ENCODE measurements around the gene COA7. TPM values are rescaled to one million over a fixed set of nuclear protein-coding genes. Genes with fewer than 3 reads are reported as not detected.

Gene COA7
- total and polyA plus RNA-seq, 10 of the 15 experiments (the other 5 are each of a cell fraction or from before 2014, with no cell fraction given), result 7.5 to 20.2 (median 15.4) TPM

DNA sequence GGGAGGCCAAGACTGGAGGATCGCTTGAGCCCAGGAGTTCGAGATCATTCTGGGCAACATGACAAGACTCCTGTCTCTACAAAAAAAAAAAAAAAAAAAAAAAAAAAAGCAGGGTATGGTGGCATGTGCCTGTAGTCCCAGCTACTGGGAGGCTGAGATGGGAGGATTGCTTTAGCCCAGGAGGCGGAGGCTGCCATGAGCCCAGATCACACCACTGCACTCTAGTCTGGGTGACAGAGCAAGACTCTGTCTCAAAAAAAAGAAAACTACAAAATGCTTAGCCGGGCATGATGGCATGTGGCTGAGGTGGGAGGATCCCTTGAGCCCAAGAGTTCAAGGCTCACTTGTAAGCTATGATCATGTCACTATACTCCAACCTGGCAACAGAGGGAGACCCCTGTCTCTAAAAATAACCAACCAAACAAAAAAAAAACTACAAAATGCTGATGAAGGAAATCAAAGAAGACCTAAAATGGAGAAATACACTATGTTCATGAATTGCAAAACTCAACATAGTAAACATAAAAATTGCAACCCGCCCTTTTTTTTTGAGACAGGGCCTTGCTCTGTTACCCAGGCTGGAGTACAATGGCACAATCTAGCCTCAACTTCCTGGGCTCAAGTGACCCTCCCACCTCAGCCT is 44.8 kb downstream of the COA7 start:
- no peaks in the 10 kb centered on the region for H3K9me3 ChIP-seq (replicated peaks; ENCODE audit: control insufficient read depth, insufficient read depth, low read length)
- no peak overlapping the region for H2AFZ ChIP-seq (ENCODE audit: control insufficient read depth, low read depth, low read length)
- in situ Hi-C loops (cut with MboI) (no loop called here), intact Hi-C loops (cut with micrococcal nuclease; ENCODE audit: unreplicated experiment) (no loop called here)
- no TSS peak for BruUV-seq (replicated peaks)
- H3K4me1 ChIP-seq (ENCODE audit: control insufficient read depth, insufficient read depth, low read length), result no peaks in the 10 kb centered on the region
- no peak overlapping the region for H3K9ac ChIP-seq (ENCODE audit: control insufficient read depth, insufficient read depth, low read length)
- FAIRE-seq (no peak), DNase-seq (ENCODE audit: low read depth, low spot score) (no peak), ATAC-seq (no peak)
- no peaks in the 10 kb centered on the region for H3K79me2 ChIP-seq (ENCODE audit: control insufficient read depth, insufficient read depth, low read length)
- ChIA-PET POLR2A (interaction anchor here (1.1 kb wide), 1 partner anchor 11 kb away, joined by 4 read pairs; no protein-coding TSS in a partner anchor), RAD21 (ENCODE audit: unreplicated experiment) (no interaction called here), CTCF (interaction anchor here (0.6 kb wide), 1 partner anchor 178 kb away, joined by 3 read pairs; no protein-coding TSS in a partner anchor), SMC1A (ENCODE audit: uncharacterized antibody, unreplicated experiment) (interaction anchor here (0.6 to 1.1 kb wide), 3 partner anchors 13 to 271 kb away, joined by 3 read pairs; no protein-coding TSS in a partner anchor)
- WGBS (ENCODE audit: insufficient coverage, insufficient replicate concordance, low lambda C conversion rate, missing lambda C conversion rate), result 81% methylated on average over 5 of the region's 5 CpGs
- H4K20me1 ChIP-seq (ENCODE audit: control insufficient read depth, insufficient read depth), result no peaks in the 10 kb centered on the region
- no peak overlapping the region for H3K4me2 ChIP-seq (ENCODE audit: control insufficient read depth, insufficient read depth)
- no peaks in the 10 kb centered on the region for H3K36me3 ChIP-seq (ENCODE audit: control insufficient read depth in 2 of 2, insufficient read depth in 2 of 2, low read length in 1 of 2)
- TF ChIP-seq BMI1 (IDR thresholded peaks at IDR 0.05; ENCODE audit: borderline replicate concordance) (no peak), HDAC6 (IDR thresholded peaks at IDR 0.05; ENCODE audit: unreplicated experiment) (no peak), RB1 (IDR thresholded peaks at IDR 0.05; ENCODE audit: borderline replicate concordance) (no peak), WRNIP1 (IDR thresholded peaks at IDR 0.05; ENCODE audit: borderline replicate concordance, low read depth, low read length) (no peak), TARDBP (IDR thresholded peaks at IDR 0.05; ENCODE audit: borderline replicate concordance) (no peak), CREM (IDR thresholded peaks at IDR 0.05; ENCODE audit: low read depth) (no peak), PAX5 (IDR thresholded peaks at IDR 0.05; ENCODE audit: borderline replicate concordance, low read depth, low read length) (no peak), SUZ12 (IDR thresholded peaks at IDR 0.05; ENCODE audit: unreplicated experiment) (no peak), STAT3 (IDR thresholded peaks at IDR 0.05; ENCODE audit: low read depth, low read length) (no peak), ASH2L (IDR thresholded peaks at IDR 0.05; ENCODE audit: borderline replicate concordance, low read depth) (no peak), ZNF274 (IDR thresholded peaks at IDR 0.05; ENCODE audit: insufficient read depth, insufficient read length) (no peak), KLF5 (IDR thresholded peaks at IDR 0.05; ENCODE audit: partially characterized antibody) (no peak), NFYA (IDR thresholded peaks at IDR 0.05; ENCODE audit: borderline replicate concordance, low read depth, low read length) (no peak), SRF (IDR thresholded peaks at IDR 0.05; ENCODE audit: low read depth in 2 of 2, low read length in 2 of 2) (no peak)
- TF ChIP-seq, protein P1, sequence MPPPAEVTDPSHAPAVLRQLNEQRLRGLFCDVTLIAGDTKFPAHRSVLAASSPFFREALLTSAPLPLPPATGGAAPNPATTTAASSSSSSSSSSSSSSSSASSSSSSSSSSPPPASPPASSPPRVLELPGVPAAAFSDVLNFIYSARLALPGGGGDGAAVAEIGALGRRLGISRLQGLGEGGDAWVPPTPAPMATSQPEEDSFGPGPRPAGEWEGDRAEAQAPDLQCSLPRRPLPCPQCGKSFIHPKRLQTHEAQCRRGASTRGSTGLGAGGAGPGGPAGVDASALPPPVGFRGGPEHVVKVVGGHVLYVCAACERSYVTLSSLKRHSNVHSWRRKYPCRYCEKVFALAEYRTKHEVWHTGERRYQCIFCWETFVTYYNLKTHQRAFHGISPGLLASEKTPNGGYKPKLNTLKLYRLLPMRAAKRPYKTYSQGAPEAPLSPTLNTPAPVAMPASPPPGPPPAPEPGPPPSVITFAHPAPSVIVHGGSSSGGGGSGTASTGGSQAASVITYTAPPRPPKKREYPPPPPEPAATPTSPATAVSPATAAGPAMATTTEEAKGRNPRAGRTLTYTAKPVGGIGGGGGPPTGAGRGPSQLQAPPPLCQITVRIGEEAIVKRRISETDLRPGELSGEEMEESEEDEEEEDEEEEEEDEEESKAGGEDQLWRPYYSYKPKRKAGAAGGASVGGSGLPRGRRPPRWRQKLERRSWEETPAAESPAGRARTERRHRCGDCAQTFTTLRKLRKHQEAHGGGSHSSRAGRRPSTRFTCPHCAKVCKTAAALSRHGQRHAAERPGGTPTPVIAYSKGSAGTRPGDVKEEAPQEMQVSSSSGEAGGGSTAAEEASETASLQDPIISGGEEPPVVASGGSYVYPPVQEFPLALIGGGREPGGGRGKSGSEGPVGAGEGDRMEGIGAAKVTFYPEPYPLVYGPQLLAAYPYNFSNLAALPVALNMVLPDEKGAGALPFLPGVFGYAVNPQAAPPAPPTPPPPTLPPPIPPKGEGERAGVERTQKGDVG (CRISPR knock-in tag; IDR thresholded peaks at IDR 0.05), result no peak
- TF ChIP-seq, protein P2, sequence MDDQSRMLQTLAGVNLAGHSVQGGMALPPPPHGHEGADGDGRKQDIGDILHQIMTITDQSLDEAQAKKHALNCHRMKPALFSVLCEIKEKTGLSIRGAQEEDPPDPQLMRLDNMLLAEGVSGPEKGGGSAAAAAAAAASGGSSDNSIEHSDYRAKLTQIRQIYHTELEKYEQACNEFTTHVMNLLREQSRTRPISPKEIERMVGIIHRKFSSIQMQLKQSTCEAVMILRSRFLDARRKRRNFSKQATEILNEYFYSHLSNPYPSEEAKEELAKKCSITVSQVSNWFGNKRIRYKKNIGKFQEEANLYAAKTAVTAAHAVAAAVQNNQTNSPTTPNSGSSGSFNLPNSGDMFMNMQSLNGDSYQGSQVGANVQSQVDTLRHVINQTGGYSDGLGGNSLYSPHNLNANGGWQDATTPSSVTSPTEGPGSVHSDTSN (IDR thresholded peaks at IDR 0.05; ENCODE audit: insufficient replicate concordance, low read depth, low read length), result no peak
- TF ChIP-seq, protein P3, sequence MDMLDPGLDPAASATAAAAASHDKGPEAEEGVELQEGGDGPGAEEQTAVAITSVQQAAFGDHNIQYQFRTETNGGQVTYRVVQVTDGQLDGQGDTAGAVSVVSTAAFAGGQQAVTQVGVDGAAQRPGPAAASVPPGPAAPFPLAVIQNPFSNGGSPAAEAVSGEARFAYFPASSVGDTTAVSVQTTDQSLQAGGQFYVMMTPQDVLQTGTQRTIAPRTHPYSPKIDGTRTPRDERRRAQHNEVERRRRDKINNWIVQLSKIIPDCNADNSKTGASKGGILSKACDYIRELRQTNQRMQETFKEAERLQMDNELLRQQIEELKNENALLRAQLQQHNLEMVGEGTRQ (IDR thresholded peaks at IDR 0.05; ENCODE audit: borderline replicate concordance, low read depth, low read length), result no peak
- no peak overlapping the region for H3K27ac ChIP-seq (ENCODE audit: control insufficient read depth, insufficient read depth)
- H3K4me3 ChIP-seq, result no peak overlapping the region
- H3K27me3 ChIP-seq (replicated peaks in 1 of 2; ENCODE audit: control insufficient read depth in 2 of 2, insufficient read depth in 2 of 2, low read length in 1 of 2), result no peaks in the 10 kb centered on the region
